GM21423 (cell line): ENCODE results near the gene POMGNT1.

Experiments used
- ATAC-seq: cut with Tn5 transposase; IDR thresholded peaks from one replicate; pipeline ENCODE4 v1.9.1; 2021; ENCODE audit warnings: mild to moderate bottlenecking, moderate library complexity; ENCODE audit not compliant: unreplicated experiment

Gene POMGNT1

GRCh38 chr1:46183926-46184557, 14.2 kb downstream of the POMGNT1 start:
- ATAC-seq = no peak

DNA sequence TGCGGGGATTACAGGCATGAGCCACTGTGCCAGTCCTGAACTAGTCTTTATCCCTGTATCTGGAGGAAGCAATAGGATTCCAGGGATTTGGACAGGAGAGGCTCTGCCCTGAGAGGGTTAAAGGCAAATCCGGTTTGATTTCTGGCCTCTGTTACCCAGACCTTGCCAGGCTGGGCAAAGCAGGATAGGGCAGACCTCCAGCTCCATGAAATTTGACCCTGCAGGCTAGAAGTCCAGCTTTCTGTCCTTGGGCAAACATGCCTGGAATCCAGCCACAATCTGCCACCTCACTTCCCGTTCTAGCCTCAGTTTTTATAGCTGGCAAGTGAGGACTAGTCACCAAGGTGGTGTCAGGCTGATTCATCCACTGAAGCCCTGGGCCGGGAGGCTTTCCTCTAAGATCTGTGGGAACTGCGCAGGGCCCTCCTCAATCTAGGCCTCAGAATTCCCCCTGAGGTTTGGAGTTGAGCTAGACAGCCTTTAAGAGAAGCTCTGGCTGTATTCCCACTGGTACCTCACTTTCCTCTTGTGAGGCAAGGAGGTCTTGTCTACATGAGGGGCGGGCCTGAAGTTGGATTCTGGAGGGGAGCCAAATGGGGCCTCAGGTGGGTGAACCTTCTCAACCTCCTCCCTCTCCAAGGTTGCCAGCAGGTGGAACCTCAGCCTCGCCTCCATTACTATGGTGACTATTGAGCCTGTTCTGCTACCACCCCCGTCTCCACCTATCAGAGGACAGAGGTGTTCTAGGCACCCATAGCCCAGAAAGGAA, 15.0 kb downstream of the POMGNT1 start:
- ATAC-seq = no peak

DNA sequence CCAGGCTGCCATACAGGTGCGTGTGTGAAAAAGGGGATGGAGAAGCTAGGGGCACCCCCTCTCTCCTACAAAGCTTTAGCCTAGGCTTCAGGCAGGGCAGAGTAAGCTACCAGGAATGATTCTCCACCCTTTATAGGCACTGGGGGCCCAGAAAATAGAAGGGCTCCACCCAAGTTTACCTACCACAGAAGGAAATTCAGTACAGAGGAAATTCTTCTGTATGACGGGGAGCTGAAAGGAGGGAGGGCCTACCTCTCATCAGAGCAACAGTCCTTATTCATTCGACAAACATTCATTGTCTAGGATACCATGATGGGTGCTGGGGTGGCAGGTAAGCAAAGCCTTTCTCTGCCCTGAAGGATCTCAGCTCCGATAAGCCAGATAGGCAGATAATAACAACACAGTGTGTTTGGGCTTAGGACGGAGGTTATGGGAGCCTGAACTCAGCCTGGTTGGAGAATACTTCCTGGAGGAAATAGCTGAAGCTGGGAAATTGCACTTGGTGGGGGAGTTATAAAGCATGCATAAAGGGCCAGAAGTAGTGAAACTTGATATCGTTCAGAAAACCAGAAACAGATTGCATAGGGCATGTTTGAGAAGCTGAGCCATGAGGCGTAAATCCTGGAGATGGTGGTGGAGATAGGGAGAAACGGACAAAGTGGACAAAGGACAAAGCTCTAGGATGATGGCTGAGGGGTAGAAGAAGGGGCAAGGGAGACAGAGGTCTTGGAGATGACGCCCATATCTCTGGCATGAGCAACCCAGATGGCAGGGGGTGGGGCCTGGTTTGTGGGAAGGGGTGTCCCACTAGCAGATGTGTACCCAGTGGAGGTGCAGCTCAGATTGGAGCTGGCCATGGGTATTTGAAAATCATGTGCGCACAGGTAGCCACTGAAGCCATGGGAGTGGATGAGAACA, 16.6 kb downstream of the POMGNT1 start:
- ATAC-seq = no peak

GRCh38 chr1:46180082-46180616, 18.1 kb downstream of the POMGNT1 start:
- no peak for ATAC-seq

GRCh38 chr1:46179138-46180081, 18.8 kb downstream of the POMGNT1 start:
- ATAC-seq = peak; percentile 47

DNA sequence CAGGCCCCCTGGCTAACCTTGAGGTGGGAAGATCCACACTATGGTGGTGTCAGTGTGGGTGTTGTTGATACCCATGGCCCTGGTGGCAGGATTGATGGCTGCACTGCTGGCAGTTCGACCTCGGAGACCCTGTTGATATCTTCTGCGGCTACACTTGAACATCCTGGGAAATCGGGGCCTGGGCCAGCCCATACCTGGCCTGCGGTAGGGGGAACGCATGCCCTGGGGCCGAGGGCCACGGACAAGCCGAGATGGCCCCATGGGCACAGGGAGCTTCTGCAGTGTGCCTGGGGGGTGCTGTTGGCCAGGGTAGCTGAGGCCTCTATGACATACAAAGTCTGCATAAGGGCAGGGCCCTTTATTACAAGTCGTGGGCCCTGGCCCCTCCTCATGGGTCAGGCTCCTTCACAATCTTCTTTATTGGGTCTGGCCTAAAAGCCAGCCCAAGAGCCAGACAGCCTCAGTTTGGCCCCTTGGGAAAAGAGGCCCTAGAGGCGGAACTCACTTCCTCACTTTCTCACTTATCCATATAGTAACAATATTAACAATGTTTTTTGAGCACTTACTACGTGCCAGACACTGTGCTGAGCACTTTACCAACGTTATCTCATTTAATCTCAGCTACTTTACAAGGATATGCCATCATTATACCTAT, 21.9 kb downstream of the POMGNT1 start, which contains the start of gene P3R3URF:
TSS of gene P3R3URF (minus strand) at position 278 of the 655 bp plus-strand sequence. CDS start at position 261, 17 bp downstream.
- ATAC-seq = no peak

GRCh38 chr1:46175243-46175642, 23.0 kb downstream of the POMGNT1 start:
- ATAC-seq = no peak

- ATAC-seq = no peak
These were observed 23.6 kb downstream of the POMGNT1 start, which contains the start of gene TSPAN1 for GRCh38 chr1:46174448-46175231. Gene TSPAN1, plus strand, starts transcription at chr1:46175087. Its CDS starts 6,021 bp downstream, at chr1:46181108.

DNA sequence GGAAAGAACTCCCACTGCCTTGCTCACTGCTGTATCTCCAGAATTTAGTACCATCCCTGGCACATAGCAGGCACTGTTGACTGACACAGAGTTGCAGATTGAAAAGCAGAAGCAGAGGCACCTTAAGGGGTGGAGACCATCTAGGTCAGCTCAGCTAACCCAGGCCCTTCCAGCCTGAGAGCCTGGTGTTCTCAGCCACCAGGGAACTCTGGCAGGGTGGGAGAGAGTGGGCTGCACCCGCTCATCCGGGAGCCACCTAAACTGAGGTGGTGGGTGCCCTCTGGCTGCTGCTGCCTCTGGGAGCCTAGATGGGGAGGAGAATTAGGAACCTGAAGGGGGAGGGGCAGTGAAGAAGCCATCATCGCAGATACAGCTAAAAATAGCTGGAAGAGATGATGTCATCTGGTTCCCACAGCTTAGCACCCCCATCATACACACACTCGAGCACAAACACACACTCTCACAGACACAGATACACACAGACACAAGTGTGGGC, 24.8 kb downstream of the POMGNT1 start:
- no peak for ATAC-seq

DNA sequence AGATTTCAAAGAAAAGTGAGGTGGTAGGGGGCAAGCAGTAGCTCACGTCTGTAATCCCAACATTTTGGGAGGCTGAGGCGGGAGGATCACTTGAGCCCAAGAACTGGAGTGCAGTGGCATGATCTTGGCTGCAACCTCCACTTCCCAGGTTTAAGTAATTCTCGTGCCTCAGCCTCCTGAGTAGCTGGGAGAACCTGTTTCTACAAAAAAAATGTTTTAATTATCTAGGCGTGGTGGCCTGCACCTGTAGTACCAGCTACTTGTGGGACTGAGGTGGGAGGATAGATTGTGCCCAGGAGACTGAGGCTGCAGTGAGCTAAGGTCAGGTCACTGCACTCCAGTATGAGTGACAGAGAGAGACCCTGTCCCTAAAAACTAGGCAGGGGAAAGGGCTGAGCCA, 25.9 kb downstream of the POMGNT1 start:
- no peak for ATAC-seq

DNA sequence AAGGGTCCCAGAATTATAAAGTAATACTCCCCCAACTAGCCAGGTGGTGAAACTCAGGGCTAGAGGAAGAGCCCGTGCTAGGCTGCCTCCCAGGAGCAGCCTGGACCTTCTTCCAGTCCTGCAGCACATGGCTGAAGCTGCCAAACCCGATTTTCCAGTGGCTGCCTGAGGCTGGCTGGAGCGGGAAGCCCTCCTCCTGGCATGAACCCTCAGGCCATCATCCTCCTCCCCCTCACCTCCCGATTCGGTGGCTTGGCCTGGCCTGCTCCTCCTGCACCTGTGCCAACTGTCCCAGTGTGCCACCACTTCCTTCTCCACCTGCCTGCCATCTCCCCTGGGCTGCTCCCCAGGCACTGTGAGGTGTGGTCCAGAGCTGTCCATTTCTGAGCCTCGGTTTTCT, 26.4 kb downstream of the POMGNT1 start:
- ATAC-seq = no peak

DNA sequence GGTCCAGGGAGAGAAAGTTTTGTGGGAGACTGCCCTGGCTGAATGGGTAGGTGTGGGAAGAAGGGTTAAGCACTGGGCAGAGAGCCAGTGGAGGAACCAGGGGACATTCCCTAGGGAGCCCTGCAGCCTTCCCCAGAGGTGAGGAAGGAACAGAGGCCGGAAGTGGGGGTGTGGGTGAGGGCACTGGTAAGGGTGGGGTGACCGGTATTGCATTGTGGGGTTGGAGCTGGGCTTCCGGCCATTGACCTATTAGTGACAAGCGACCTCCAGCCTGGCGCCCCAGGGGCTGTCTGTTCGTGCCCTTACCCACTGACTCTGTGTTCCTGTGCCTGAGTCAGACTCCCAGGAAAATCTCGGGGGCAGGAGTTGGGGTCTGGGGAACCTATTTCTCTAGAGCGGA, 26.9 kb downstream of the POMGNT1 start:
- no peak for ATAC-seq

DNA sequence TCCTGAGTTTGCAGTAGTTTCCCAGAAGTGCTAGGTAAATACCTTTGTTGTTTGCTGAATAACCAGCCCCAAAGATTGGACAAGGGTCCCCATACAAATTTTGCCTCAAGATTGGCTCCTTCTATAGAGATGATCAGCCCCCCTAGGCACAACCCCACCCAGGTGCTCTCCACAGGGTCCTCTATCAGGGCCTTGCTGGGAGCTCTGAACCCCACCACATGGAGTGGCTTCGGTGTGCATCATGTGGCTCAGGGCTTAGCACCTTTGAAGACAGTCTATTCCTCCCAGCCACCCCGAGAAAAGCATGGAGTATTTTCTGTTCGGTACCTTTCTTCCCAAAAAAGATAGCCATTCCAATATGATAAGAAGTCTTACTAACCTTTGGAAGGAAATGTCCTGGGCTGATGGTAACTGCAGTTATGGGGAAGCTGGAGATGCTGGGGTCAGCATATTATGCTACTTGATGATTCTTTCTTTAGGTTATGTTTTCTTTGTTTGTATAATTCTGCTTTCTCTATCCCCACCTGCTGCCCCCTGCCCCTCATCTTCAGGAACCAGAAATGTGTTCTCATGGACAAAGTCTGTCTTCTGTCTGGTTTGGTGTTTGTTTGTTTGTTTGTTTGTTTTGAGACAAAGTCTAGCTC, 28.3 kb downstream of the POMGNT1 start:
- ATAC-seq = no peak

DNA sequence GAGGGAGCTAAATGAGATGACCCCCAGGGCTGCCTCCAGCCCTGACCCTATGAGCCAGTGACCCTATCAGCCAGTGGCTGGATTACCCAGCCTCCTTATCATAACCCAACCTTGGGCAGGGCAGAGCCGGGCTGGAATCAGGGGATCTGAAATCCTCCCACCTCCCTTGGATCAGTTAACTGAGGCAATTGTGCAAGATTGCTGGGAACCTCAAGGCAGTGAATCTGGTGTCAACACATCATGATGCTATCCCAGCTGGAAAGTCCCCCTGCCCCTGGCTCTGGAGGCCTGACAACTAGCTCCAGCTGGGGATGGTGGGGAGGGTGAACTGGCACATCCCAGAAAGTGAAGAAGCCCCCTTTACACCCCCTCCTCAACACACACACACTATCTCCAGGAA, 29.8 kb downstream of the POMGNT1 start:
- ATAC-seq = no peak

DNA sequence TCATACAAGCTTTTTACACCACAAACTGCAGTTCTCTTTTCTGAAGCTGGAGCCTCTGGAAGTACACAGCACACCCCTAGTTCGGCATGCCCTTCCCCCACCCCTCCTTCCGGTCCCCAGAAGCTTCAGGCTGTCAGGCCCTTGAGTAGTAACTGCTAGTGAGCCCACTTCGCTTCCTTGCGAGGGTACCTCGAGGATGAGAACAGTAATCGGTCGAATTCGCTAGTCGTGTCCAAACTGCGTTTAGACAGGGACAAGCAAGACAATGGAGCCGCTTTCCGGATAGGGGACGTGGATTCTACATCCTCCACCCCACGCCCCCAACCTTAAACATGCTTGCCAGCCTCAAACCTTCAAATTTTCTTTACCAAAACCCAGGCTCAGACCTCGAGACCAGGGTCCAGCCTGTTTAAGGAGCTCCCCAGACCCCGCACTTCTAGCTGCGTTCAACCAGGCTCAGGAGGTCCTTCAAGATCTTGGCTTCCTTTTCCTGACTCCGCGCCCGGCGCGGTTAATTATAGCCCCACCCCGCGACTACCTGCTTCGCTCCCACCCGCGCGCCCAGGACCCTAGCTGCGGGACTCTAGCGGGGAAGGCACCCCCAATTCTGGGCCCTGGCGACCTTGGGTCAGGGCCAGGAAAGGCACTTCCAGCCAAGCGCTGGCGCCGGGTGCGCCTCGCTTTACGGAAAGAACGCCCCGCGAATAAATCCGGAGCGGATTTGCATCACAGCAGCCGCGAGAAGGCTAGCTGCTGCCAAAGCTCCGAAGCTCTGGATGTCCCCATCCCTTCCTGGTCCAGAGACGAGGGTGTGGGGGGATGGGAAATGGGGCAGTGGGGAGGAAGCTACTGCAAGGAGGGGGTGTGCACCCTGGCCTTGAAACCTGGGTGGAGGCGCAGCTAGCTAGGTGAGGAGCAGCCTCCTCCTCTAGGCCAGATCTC, 31.4 kb downstream of the POMGNT1 start:
- no peak for ATAC-seq

DNA sequence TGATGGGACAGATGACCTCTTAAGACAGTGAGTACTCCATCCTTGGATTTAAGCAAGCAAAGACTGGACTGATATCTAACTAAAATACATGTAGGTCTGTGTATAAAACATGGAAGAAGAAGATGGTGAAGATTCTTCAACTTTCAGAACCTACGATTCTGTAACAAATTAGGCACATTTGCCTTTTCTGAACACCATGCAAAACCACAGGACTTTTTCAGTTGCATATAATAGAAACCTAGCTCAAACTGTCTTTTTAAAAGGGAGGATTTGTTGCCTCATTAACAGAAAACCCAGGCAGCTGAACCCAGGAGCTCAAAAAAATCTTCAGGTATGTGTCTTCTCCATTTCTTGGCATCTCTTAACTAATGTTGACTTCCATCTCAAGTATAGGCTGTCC, 38.0 kb downstream of the POMGNT1 start:
- ATAC-seq = no peak

DNA sequence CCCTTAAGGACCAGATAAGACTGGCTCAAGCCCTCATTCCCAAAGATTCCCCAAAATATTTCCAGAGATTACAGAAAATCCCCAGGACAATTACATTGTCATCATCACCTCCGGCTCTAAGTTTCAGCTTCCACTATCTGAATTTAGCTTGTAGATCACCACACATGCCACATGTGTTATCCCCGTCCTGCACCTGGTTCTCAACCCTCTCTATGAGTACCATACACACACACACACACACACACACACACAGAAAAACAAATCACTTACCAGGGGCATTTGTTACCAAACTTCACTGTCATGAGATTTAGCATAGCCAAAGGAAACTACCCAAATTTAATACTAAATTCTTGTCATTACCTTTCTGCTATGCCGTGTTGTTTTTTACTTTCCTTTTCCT, 38.7 kb downstream of the POMGNT1 start:
- peak; percentile 42 for ATAC-seq
